HG02610 (cell line): Measurements from ENCODE around the gene TMEM200A.
A peak's percentile ranks its signal among the peaks of the same experiment; 100 is the strongest.

Experiments
- ATAC-seq: cut with Tn5 transposase; IDR thresholded peaks from one replicate; pipeline ENCODE4 v1.9.1; 2021; ENCODE audit warnings: mild to moderate bottlenecking, moderate library complexity; ENCODE audit not compliant: unreplicated experiment

The TMEM200A gene

DNA sequence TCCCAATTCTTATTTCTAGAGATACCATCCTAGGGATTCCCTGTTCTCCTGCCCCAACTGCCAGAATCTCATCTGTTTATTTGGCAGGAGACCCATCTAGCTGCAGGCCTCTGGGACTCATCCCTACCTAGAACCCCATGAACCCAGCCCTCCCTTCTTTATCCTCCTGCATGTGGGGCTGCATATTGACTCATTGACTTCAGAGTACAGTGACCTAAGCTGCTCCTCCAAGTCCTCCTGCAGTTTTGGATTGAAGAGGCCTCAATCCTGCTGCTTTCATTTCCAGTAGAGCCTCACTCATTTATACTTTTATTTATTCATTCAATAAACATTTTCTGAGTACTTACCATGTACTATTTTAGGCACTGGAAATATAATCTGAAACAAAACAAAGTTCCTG lies 11.6 kb downstream of the TMEM200A start:
- ATAC-seq, result no peak

DNA sequence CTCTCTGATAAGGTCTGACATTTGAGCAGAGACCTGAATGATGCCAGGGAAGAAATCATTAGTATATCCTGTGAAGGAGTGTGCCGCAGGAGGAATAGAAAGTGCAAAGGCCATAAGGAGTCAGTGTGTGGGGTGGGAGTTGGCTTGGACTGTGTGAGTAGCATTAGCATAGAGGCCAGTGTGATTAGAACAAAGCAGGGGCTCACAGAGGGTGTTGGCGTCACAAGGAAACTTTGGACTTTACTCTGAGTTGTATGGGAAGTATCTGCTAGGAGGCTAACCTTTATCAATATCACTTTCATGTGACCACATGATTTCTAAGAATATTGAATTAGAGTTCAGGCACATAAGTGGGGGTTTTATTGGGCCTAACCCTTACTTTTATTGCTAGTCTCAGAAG lies 12.1 kb downstream of the TMEM200A start:
- ATAC-seq, result no peak

DNA sequence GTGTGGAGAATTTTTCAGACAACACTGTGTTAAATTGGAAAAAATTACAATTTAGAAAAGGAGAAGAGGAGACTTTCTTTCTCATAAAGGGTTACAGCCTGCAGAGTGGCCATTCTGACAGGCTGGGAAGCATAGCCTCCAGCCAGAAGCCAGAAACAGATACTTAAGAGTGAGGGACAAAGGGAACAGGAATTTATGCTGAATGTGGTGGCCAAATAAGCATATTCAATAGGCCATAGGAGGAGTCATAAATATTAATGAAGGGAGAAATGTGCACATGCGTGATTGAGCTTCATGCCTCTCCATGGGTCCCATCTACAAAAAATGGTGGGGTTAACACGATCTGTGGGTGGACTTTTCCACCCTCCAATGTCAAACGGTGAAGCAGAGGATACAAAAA lies 13.4 kb downstream of the TMEM200A start:
- no peak for ATAC-seq

DNA sequence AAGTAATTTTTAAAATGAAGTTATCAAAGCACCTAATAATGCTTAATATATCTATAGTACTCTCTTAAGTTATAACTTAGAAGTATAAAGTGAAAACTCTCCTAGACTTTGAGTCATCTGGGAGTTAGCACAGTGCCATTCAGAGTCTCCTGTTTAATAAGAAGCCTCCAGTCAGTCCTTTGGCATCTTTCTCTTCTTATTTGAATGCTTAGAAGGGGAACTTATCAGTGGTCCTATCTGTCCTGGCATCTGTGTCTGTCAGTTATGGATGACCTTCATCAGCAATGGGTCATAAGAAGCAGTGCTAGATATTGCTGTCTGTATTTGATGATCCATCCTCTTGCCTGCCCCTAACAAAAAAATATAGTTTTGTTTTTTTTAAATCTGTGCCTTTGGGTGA lies 15.2 kb downstream of the TMEM200A start:
- ATAC-seq, result no peak

DNA sequence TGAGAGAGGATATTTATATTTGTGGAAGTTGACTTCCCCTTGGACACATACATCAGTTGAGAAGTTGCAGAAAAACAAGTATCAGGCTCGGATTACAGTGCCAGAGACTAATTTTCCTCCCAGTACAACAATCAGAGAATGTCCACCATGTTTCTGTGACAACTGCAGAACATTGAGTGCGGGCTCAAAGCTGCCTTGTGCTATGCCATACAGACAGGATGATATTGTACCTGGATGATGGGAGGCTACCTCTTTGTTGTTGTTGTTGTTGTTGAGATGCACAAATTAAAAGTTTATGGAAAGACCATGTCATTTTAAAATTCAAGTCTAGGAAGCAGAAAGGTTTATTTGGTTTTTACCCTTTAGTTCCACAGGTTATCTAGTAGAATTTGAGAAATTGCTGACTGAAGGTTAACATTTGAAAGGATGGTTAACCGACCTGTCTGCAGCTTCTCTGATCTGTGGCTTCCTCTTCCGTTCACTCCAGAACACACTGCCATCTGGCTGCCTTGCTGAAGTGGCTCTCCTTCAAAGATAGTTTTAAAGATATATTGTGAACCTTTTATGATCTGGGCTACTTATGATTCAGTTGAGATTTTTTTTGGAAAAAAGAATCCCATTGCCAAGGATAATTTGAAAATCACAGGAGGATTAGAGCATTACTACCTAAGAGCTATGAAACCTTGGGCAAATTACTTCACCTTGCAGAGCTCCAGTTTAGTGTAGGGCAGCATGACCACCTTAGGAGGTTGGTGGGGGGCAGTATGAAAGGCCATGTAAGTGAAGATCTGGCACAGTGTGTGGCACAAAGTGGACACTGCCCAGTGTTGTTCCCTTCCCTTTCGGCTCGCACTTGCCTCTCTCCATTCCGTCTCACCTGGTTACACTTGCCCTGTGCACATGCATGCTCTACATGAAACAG lies 15.9 kb downstream of the TMEM200A start:
- peak; percentile 62 for ATAC-seq

DNA sequence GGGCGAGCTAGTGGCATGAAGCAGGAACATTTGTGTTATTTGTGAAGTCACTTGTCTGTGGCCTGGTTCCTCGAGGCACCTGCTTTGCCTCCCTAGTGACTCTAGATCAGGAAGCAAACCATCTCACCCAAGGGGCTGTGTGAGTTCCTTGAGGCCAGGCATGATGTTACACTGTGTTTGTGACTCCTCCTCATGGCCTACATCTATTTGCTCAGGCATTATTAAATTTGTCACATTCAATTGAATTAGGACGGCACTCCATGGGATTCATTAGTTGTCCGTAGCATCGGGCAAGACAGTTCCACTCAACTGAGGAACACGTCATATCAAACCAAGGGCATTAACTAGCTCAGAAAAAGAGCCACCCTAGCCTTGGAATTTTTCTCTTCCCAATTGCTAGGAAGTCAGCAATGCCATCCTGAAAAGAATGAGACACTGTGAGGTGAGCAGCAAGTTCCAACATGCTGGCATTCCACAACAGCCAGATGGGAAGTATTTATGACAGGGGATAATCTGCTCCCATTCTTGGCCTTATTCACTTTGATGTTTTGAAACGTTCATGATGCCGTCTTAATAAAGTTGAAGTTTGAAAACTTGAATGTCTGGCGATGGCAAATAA lies 17.2 kb downstream of the TMEM200A start:
- no peak for ATAC-seq

DNA sequence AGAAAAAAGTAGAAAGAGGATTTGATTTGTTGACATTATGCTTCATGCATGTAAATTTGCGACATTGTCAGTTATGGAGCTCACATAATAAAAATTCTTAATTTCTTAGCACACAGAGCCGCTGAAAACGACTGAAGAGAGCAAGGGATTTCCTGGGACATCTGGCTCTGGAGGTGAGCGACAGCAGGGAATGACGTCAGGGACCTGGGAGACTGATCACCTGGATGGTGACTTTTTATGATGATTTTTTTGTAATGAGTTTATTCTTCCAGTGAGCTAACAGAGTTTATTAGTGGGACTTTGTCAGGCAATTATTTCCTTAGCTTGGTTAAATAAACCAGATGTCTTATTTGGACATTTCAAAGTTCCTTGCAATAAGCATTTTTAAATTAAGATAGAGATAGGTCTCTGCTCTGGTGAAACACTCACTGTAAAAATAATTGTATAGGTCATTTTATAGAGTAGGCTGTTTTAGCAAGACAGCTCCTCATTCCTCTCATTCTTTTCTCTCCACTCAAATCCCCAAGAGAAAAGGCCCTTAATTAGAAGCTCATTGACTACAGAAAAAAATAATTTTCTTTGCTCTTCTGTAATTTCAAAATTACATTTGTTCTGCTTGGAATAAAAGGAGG lies 19.4 kb downstream of the TMEM200A start:
- no peak for ATAC-seq

DNA sequence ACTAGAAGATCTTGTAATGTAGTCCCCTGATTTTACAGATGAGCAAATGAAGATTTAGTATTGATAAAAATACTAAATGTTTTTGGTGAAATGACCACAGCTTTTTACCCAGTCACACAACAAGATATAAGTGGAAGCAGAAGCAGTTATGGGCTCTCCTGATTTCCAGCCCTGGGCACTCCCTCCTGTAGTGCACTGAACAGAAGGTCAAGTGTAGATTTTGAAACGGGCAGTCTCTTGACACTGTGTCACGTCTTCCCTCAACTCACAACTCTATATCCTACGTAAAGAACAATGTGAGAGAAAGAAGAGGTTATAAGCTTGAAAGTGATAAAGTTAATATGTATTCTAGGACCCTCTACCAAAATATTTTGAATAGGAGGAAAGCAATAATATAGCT lies 23.3 kb downstream of the TMEM200A start:
- ATAC-seq, result no peak

DNA sequence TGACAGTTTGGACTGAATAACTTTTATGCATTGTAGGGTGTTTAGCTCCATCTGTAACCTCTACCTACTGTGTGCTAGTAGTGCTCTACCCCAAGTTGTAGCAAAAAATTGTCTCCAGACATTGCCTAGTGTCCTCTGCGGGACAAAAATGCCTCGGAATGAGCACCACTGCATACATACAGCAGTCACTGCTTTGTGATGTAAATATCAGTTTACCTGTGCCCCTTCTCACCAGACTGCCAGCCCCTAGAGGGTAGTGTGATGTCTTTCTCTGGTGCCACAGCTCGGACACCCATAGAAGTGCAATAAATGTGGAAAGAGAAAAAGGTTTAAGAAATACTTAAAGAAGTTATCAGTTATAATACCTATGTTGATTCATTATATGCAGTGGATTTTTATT lies 25.1 kb downstream of the TMEM200A start:
- no peak for ATAC-seq

DNA sequence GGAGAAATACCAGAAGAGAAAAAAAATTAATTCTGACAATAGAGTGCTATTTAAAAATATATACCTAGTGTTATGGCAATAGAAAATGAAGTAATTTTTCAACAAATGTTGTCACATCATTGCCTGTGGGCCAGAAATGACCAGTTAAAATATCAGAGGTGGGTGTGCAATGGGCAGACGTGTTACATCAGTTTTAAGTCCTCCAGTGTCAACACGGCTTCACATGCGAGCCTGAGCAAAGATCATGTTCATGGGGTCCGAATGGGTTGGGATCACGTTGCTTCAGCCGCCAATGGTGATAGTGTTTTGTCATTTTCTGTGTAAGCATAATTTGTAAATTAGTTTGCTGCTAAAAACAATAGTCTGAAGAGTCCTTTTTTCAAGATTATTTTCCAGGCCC lies 27.5 kb downstream of the TMEM200A start:
- no peak for ATAC-seq

DNA sequence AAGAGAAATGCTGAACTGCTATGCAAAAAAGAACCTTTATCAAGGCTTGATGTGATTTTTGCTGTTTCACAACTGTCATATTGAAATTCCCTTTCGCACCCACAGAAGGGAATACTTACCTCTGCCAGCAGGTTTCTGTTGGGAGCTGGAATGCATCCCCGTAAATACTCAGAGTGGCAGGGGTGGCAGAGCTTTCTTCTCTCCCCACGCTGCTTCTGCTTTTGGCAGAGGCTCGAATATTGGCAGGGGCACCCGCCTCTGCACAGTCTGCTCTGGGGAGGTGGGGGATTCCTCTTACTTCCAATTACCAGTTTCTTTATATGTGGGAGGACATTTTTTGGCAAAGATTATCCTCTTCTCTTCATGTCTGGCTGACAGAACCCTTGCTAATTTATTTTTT lies 28.4 kb downstream of the TMEM200A start:
- ATAC-seq, result no peak

DNA sequence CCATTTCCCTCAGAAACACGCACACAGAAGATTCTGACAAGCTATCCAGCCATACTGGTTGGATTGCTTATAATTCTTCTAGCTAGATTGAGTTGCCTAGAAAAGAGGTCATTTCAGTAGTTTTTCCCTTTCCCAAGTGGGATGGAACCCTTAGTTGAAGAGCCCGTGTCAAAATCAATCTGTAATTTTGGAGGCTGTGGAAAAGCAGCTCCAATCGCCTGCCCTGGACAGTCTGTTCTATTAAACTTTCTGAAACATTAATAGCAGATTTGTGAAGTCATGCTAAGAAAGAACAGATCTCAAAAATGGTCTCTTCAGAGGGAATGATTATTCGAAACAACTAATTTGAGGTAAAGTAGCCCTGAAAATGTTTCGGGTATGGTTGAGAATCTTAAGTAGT lies 29.3 kb downstream of the TMEM200A start:
- ATAC-seq, result no peak

DNA sequence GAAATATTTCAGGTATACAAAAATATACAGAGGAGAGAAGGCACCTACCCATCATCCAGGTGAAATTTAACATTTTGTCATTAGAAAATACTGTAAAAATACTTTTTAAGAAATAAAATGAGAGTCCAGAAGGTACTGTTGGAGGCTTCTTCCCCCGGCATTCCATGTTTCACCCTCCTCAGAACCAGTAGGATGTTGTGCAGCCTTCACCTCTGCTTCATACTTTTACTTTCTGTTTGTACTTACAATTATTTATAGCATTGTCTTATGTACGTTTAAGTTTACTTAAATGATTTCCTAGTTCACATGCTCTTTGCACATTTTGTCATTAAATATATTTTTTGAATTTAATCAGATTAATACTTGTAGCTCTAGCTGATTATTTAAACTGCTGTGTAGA lies 30.9 kb downstream of the TMEM200A start:
- no peak for ATAC-seq

DNA sequence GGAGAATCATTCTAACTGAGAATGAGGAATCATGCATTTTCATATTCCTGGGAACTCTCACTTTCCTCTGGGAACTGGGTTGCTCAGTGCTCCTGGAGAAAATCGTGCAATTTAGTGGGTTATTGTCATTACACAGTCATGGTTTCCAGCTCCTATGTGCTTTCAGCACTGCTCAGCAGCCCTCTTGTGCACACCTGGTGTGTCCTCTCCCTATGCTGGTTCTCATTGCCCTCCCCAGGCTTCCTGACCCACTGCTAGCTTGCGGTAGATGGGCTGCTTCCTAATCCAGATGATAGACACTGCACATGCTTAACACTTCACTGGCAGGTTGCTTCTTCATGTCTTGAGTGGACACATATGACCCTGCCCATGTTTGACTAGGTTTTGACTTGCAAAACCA lies 39.7 kb downstream of the TMEM200A start:
- no peak for ATAC-seq

DNA sequence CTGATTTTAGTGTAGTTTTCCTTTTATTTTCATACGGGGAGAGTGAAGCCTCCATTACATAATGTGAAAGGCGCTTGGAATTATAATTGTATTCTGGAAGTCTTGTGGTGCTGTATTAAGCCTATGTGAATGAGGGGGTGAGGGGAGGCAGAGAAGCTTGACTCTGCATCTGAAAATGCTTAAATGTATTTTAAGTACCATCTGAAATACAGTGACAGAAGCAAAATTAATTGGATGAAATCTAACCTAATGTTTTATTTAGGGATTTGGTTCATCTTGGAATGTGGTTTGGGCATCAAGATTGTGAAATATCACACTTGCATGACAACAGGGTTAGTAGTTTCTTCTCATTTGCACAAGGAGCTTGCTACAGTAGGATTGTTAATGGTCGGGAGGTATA lies 41.2 kb downstream of the TMEM200A start:
- no peak for ATAC-seq

DNA sequence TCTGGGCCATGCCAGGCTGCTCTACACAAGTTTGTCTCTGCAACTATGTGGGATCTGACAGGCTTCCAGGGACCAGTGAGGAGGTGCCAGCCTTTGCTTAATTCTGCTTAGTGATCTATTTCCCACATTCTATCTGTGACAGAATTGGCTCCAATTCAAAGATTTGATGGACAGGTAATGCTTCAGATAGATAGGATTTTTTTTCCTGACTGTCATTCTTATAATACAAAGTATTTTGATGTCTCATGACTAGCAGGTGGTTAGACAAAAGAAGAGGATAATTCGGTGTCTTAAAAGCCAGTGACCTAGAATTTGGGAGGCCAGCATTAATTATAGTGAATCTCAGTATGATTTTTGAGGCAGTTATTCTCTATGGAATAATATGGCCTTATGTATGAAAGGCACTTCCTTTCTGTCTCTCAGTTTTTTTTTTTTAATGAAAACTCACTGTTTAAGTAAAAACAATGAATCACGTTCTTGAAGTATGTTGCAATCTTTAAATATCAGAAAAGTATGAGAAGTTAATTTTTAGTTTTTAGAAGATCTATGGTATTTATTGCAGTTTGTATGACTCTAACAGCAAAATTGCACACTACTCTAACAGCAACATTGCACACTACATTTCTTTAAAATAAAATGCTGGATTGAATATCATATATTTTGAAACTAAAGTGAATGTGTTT lies 43.7 kb downstream of the TMEM200A start:
- no peak for ATAC-seq

DNA sequence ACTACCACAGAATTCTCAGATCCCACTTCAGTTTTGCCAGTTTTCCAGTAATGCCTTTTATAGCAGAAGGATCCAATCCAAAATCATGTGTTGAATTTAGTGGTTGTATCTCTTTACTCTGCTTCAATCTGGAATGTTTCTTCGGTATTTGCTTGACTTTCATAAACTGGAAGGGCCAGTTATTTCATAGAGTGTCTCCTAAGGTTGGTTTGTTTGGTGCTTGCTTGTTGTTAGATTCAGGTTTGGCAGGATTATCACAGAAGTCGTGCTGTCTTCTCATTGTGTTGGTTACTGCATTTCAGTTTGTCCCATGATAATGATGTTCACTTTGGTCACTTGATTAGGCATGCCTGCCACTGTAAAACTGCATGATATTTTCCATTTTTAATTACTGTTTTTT lies 45.7 kb downstream of the TMEM200A start:
- ATAC-seq, result no peak

DNA sequence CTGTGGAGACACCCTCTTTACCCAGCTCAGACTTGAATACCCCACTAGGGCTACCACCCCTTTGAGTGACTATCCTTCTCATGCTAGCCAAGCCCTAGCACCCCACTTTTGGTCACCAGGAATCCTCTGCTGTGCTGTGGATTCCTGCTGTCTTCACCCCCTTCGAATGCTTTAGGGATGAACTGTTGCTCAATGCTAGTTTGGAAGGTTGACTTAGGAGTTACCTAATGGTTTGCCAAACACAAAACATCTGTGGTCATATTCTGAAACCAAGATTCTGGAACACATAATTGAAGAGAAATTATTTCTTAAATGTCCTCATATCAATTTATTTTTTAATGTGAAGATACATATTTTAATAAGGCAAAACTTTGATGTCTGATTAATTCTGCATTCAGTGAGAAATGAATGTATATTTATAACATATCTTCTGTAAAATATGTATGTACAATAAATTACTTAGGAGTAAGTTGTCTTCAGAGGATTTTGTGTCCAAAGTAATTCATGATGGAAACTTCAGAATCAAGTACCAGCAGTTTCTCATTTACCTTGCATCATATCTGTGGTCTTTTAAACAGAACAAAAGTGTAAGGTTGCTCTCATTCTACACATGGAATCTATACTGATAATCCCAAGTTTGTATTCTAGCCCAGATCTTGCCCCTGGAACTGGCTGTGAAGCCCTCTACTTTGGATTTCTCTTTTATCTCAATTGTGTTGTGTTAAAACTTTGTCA lies 46.9 kb downstream of the TMEM200A start:
- no peak for ATAC-seq

DNA sequence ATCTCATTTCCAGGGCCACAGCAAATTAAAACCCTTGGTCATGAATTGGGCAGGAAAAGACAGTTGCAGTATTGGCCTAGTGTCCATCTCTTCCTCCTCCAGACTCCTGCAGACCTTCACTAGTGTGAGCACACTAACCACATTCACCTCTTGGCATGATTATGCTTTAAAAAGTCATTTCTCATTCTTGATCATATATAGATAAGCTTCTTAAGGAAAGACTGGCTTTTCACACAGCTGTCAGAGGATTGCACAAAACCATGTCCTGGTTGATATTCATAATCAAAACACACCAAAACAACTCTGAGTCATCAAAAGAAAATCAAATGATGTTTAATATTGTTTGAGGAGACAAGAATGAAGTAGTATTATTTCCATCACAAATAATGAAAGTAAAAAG lies 52.1 kb downstream of the TMEM200A start:
- no peak for ATAC-seq

DNA sequence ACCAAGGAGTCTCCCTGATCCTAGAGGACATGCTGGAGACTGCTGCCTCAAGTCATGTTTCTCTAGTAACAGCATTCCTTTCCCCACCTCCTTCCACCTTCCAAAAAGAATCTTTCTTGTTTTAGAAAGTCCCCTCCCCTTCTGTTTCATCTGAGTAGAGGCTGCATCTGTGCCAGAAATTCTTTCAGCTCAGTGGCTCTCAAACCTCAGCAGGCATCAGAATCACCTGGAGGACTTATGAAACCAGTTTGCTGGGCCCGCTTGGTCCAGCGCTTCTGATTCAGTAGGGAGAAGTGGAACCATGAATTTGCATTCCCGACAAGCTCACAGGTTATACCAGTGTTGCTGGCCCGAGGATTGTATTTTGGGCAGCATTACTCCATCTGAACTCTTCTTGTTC lies 55.1 kb downstream of the TMEM200A start:
- ATAC-seq, result no peak

DNA sequence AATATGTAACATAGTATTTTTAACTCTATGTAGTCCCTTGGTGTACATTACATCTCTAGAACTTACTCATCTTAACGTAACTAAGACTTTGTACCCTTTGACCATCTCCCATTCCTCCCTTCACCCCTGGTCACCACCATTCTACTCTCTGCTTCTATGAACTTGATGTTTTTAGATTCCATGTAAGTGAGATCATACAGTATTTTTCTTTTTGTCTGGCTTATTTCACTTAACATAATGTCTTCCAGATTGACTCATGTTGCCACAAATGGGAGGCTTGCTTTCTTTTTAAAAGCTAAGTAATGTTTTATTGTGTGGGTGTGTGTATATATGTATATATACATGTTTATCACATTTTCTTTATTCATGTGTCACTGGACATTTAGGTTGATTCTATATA lies 55.8 kb downstream of the TMEM200A start:
- no peak for ATAC-seq
